ENCODE data around the gene CLCN3.
"Not testable (repeated sequence)": the region's sequence is repeated elsewhere in the genome, so short reads cannot be mapped to it uniquely, and the experiment has no call there.

Gene CLCN3

GRCh38 chr4:169720529-169720928 is 100.2 kb downstream of the CLCN3 start:
- DNase-seq, result no peak

DNA sequence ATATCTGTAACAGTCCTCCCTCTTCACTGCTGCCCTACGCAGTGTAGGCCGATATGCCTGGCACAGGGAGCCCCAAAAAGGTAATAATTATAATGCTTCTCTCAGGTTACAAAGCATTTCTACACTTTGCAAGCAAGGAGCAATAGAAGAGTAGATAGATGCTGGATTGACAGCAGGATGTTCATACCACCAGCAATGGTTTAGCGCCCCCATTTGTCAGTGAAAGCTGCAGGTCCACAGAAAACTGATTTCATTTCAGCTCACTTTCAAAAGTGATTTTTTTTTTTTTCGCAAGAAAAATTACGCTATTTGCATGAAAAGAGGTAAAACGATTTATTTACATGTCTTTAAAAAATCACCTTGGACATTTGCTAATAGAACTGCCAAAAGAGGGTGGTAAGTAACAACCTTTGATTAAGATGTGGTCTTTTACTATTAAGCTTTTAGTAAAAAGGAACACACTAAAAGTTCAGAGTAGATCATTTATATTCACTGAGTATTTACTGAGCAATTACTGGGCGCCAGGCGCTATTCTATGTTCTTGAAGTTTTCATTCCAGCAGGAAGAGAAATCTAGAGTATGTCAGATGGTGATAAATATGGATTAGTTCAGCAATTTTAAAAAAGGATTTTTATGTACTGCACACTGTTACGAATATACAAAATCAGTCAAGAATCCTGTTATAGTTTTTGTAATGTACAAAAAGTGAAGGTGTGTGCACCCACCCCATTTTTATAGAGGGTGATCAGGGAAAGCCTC is 103.0 kb downstream of the CLCN3 start:
- no peak for DNase-seq

DNA sequence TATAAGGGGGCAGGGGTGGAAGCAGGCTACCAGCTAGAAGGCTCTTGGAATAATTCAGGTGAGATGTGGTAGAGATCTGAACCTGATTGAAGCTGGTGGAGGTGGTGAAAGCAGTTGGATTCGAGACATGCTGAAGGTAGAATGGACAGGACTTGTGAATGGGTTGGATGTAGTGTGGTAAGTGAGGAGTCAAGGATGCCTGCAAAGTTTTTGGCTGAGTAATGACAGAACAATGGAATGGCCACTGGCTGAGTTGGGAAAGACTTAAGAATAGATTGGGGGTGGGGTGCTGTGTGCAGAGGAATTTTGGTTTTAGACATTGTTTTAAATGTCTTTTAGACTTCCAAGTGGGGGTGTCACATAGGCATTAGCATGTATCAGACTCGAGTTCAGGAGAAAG is 103.9 kb downstream of the CLCN3 start:
- no peak for DNase-seq

GRCh38 chr4:169727616-169728015 is 107.2 kb downstream of the CLCN3 start:
- DNase-seq, result no peak

GRCh38 chr4:169730564-169730963 is 110.2 kb downstream of the CLCN3 start:
- DNase-seq, result no peak

DNA sequence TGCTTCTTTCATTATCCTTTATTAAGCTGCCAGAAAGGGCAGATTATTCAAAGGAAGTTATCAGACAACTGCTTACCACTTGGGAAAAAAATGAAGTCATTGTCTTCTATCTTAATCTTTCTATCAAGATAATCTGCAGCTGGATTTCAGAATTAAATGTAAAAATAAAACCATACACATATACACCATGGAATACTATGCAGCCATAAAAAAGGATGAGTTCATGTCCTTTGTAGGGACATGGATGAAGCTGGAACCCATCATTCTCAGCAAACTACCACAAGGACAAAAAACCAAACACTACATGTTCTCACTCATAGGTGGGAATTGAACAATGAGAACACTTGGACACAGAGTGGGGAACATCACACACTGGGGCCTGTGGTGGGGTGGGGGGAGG is 118.2 kb downstream of the CLCN3 start:
- not testable (repeated sequence) for DNase-seq

GRCh38 chr4:169741569-169741968 is 121.2 kb downstream of the CLCN3 start:
- DNase-seq, result no peak

- no peak for DNase-seq
These were observed 124.2 kb downstream of the CLCN3 start for GRCh38 chr4:169744601-169745000.

GRCh38 chr4:169745291-169745690 is 124.9 kb downstream of the CLCN3 start:
- DNase-seq, result no peak

- DNase-seq, result peak; percentile 6
These were observed 136.7 kb downstream of the CLCN3 start for GRCh38 chr4:169756971-169757574.

GRCh38 chr4:169757575-169758184 is 137.3 kb downstream of the CLCN3 start, which contains the start of gene HPF1:
TSS of gene HPF1 (minus strand) at chr4:169757944. CDS start at chr4:169757877, 67 bp downstream.
- DNase-seq, result peak; percentile 95

DNA sequence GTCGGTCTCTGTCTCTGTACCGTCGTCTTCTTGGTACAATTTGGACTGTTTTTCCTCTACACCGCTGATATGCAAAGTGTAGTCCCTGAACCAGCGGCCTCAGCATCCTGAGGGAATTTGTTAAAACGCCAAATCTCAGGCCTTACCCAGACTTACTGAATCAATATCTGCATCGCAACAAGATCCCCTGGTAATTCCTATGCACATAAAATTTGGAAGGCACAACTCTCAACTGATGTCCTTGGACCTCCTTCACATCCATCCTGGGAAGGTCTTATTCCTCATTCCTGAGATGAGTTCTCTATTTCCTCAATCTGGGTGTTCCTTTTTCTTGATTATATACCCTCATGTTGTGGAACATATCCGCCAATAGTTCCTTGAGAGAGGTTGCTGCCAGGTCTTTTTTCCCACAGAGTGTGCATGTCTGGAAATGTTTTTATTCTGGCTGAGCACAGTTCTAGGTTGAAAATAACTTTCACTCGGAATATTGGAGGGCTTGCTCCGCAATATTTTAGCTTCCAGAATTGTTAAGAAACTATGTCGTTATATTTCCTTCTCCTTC is 138.1 kb downstream of the CLCN3 start:
- no peak for DNase-seq

DNA sequence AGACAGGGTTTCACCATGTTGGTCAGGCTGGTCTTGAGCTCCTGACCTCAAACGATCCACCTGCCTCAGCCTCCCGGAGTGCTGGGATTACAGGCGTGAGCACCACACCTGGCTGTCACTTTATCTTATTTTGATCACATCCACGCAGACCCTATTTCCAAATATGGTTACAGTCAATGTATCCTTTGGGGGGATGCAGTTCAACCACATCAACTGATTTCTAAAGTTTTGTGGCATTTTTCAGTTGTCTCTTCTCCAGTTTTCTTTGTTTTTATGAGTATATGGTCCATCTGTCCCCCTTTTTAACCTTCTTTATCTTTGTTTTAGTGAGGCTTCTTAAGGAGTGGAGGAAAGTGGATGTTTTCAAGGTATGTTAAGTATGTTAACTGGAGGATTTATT is 141.5 kb downstream of the CLCN3 start:
- no peak for DNase-seq

GRCh38 chr4:169765835-169766234 is 145.5 kb downstream of the CLCN3 start:
- no peak for DNase-seq

- DNase-seq, result no peak
These were observed 146.4 kb downstream of the CLCN3 start for GRCh38 chr4:169766741-169767140.

DNA sequence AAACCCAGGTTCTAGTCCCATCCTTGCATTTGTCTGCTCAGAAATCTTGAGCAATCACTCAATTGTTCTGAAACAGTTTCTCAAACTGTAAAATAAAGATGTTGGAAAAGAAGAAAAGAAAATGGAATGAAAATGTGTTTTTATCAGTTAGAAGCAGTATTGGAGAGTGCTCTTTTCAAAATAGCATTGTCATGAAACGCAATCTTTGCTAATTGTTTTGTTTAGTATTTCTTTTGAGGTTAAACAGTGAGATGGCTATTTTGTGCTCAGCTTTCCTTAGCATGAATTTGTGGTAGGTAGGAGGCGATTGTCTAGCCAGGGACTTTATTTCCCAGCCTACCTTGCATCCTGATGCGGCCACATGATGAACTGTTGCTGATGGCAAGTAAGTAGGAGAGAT is 148.0 kb downstream of the CLCN3 start:
- no peak for DNase-seq

DNA sequence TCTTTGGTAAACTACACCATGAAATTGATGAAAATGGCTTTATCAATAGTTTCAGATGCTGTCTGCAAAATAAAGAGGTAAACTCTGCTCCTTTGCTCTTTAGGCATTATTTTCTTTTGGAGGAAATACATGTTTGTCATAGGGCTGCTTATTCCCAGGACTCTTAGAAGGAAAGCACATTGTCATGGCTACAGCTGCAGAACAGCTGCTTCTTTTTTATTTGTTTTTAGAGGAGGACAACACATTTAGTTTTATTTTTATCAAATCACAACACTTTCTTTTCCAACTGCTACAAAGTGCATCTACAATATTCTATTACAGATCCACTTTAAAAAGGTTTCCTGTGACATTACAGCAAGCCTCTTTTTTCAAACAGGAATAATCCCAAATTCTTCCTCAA is 150.0 kb downstream of the CLCN3 start:
- no peak for DNase-seq

DNA sequence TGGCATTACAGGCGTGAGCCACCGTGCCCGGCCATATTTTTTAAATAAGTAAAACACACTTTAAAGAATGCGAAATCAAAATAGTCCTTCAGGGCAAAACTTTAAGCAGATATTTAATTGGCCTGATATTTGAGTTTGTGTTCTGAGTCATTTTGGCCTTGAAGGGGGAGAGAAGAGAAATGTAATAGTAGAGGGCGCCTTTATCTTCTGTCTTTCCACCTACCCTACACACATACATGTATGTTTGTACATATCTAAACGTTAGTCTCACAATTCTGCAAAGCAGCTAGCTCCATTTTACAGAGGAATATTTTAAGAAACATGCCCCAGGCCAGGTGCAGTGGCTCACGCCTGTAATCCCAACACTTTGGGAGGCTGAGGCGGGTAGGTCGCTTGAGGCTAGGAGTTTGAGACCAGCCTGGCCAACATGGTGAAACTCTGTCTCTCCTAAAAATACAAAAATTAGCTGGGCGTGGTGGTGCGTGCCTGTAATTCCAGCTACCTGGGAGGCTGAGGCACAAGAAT is 151.2 kb downstream of the CLCN3 start:
- not testable (repeated sequence) for DNase-seq
